H1 (cell line): ENCODE data around the gene MUC13. TPM values are rescaled to one million over a fixed set of nuclear protein-coding genes. Genes with fewer than 3 reads are reported as not detected.

Experiments used
- CTCF ChIA-PET: fragments of 300-600 bp; sonication (Branson Sonifier 250); formaldehyde crosslinking; loops from one replicate; lab custom pipeline; 2021; ENCODE audit not compliant: partially characterized antibody; lab: Charles Lee
- POLR2A ChIA-PET: fragments of 300-600 bp; sonication (Branson Sonifier 250); formaldehyde crosslinking; loops from one replicate; lab custom pipeline; 2021; ENCODE audit warnings: inconsistent platforms; ENCODE audit not compliant: partially characterized antibody; lab: Charles Lee
- DNase-seq, 2 experiments: peaks; one replicate each; pipeline versions ENCODE4 v3.0.0 to v3.0.0-alpha.2; 2010 to 2022; ENCODE audit warnings: low spot score in 2 of 2, low read depth in 1 of 2, mixed read lengths in 1 of 2
- FAIRE-seq: peaks from 2 replicates; lab custom pipeline; 2011; peaks lifted over from hg19 to GRCh38; lab: Jason Lieb, UNC
- H2AFZ ChIP-seq: 2 replicates; pipeline ENCODE4 v1.8.1; 2012; ENCODE audit warnings: low read length, inconsistent platforms
- H2AK5ac ChIP-seq: 2 replicates; pipeline ENCODE4 v1.6.1; 2013; ENCODE audit warnings: low read depth, low read length
- H2BK120ac ChIP-seq: replicated peaks from 2 replicates; pipeline ENCODE3; 2013; ENCODE audit warnings: low read depth, low read length, inconsistent platforms
- H2BK12ac ChIP-seq: 2 replicates; pipeline ENCODE4 v1.6.1; 2013; ENCODE audit warnings: low read depth, low read length
- H2BK15ac ChIP-seq: 2 replicates; pipeline ENCODE4 v1.6.1; 2013; ENCODE audit warnings: low read length
- H2BK20ac ChIP-seq: 2 replicates; pipeline ENCODE4 v1.6.1; 2013; ENCODE audit warnings: low read length
- H2BK5ac ChIP-seq: 2 replicates; pipeline ENCODE4 v1.6.1; 2013; ENCODE audit warnings: low read depth, low read length
- H3K14ac ChIP-seq: 2 replicates; pipeline ENCODE4 v1.6.1; 2013; ENCODE audit warnings: inconsistent platforms; ENCODE audit not compliant: insufficient read length
- H3K18ac ChIP-seq: 2 replicates; pipeline ENCODE4 v1.6.1; 2013; ENCODE audit warnings: low read length; ENCODE audit errors: extremely low read depth
- H3K23ac ChIP-seq: 2 replicates; pipeline ENCODE4 v1.6.1; 2013; ENCODE audit warnings: inconsistent platforms; ENCODE audit not compliant: insufficient read length
- H3K23me2 ChIP-seq: 2 replicates; pipeline ENCODE4 v1.6.1; 2013; ENCODE audit warnings: low read depth, low read length
- H3K27ac ChIP-seq: 2 replicates; pipeline ENCODE4 v1.6.1; 2011; ENCODE audit warnings: low read depth, low read length, inconsistent platforms
- H3K27me3 ChIP-seq, 4 experiments: replicated peaks in 1 of 4; 1 replicate in 1 of 4; 2 replicates in 3 of 4; pipeline versions ENCODE4 v1.6.1 to v1.8.1; 2011 to 2013; ENCODE audit warnings: low read length in 3 of 4, mild to moderate bottlenecking in 3 of 4, inconsistent platforms in 2 of 4, mixed read lengths in 2 of 4, moderate library complexity in 1 of 4; ENCODE audit not compliant: control insufficient read depth in 3 of 4, insufficient read depth in 3 of 4; ENCODE audit errors: extremely low read depth in 1 of 4
- H3K36me3 ChIP-seq, 4 experiments: 2 replicates each; pipeline versions ENCODE4 v1.6.1 to v1.8.1; 2011 to 2013; ENCODE audit warnings: mild to moderate bottlenecking in 4 of 4, low read length in 3 of 4, moderate library complexity in 2 of 4, control low read depth in 1 of 4, inconsistent platforms in 1 of 4; ENCODE audit not compliant: insufficient read depth in 4 of 4, control insufficient read depth in 2 of 4
- H3K4ac ChIP-seq: replicated peaks from 2 replicates; pipeline ENCODE3; 2013; ENCODE audit warnings: low read length, low read depth, mixed read lengths, inconsistent platforms; ENCODE audit not compliant: insufficient read length
- H3K4me1 ChIP-seq, 4 experiments: replicated peaks in 1 of 4; 1 replicate in 1 of 4; 2 replicates in 3 of 4; pipeline versions ENCODE4 v1.6.1 to v1.8.1; 2011 to 2013; ENCODE audit warnings: low read length in 3 of 4, inconsistent platforms in 2 of 4, mixed read lengths in 1 of 4; ENCODE audit not compliant: insufficient read depth in 4 of 4, control insufficient read depth in 3 of 4
- H3K4me2 ChIP-seq, 2 experiments: 2 replicates each; pipeline versions ENCODE4 v1.6.1 to v1.8.1; 2011 to 2013; ENCODE audit warnings: low read depth in 2 of 2, low read length in 2 of 2, control low read depth in 1 of 2, inconsistent platforms in 1 of 2, mild to moderate bottlenecking in 1 of 2; ENCODE audit not compliant: insufficient read depth in 1 of 2
- H3K4me3 ChIP-seq, 4 experiments: fragments of 200-600, 300-600 bp in 1 of 4; sonication (generic), shearing (Covaris generic), sonication (Bioruptor Twin) in 1 of 4; 2 replicates each; pipeline versions ENCODE4 v1.5.1 to v1.8.1; 2011 to 2016; ENCODE audit warnings: low read length in 4 of 4, low read depth in 3 of 4, control low read depth in 2 of 4, inconsistent platforms in 2 of 4, mild to moderate bottlenecking in 2 of 4, mixed read lengths in 1 of 4, moderate library complexity in 1 of 4; ENCODE audit not compliant: insufficient read depth in 2 of 4; ENCODE audit errors: extremely low read depth in 1 of 4
- H3K56ac ChIP-seq: replicated peaks from 2 replicates; pipeline ENCODE3; 2013; ENCODE audit warnings: low read depth, mild to moderate bottlenecking, mixed read lengths, low read length, inconsistent platforms; ENCODE audit not compliant: insufficient read length
- H3K79me1 ChIP-seq: 2 replicates; pipeline ENCODE4 v1.6.1; 2013; ENCODE audit warnings: low read depth, low read length, control low read depth
- H3K79me2 ChIP-seq, 2 experiments: 2 replicates each; pipeline versions ENCODE4 v1.6.1 to v1.8.1; 2012 to 2013; ENCODE audit warnings: low read length in 2 of 2, mild to moderate bottlenecking in 2 of 2, inconsistent platforms in 1 of 2; ENCODE audit not compliant: insufficient read depth in 2 of 2, control insufficient read depth in 1 of 2
- H3K9ac ChIP-seq, 4 experiments: replicated peaks in 1 of 4; 1 replicate in 1 of 4; 2 replicates in 3 of 4; pipeline versions ENCODE4 v1.6.1 to v1.8.1; 2011 to 2013; ENCODE audit warnings: low read depth in 3 of 4, low read length in 3 of 4, control low read depth in 2 of 4, mild to moderate bottlenecking in 2 of 4, moderate library complexity in 2 of 4, inconsistent platforms in 1 of 4; ENCODE audit errors: extremely low read depth in 1 of 4
- H3K9me3 ChIP-seq, 2 experiments: 2 replicates each; pipeline versions ENCODE4 v1.6.1 to v1.8.1; 2012 to 2013; ENCODE audit warnings: mild to moderate bottlenecking in 2 of 2, moderate library complexity in 2 of 2, control low read depth in 1 of 2, inconsistent platforms in 1 of 2, low read depth in 1 of 2, low read length in 1 of 2, mixed read lengths in 1 of 2; ENCODE audit not compliant: insufficient read depth in 2 of 2
- H4K20me1 ChIP-seq, 2 experiments: replicated peaks in 1 of 2; 2 replicates each; pipeline versions ENCODE3 to v1.8.1; 2011 to 2013; ENCODE audit warnings: inconsistent platforms in 2 of 2, low read length in 2 of 2, mild to moderate bottlenecking in 1 of 2; ENCODE audit not compliant: insufficient read depth in 2 of 2, control insufficient read depth in 1 of 2
- H4K5ac ChIP-seq: 2 replicates; pipeline ENCODE4 v1.6.1; 2013; ENCODE audit warnings: low read length, low read depth, mixed read lengths, inconsistent platforms; ENCODE audit not compliant: insufficient read length
- H4K8ac ChIP-seq: 2 replicates; pipeline ENCODE4 v1.8.0; 2013; ENCODE audit warnings: mild to moderate bottlenecking, moderate library complexity, low read length, inconsistent platforms; ENCODE audit not compliant: insufficient read depth; ENCODE audit errors: extremely low read depth
- H4K91ac ChIP-seq: replicated peaks from 2 replicates; pipeline ENCODE3; 2013; ENCODE audit warnings: low read length, mixed read lengths, inconsistent platforms; ENCODE audit not compliant: insufficient read length
- BACH1 ChIP-seq: IDR thresholded peaks from 2 replicates; pipeline ENCODE4 v1.6.1; 2012; ENCODE audit warnings: low read length, improper control_type of control experiment
- BCL11A ChIP-seq, 2 experiments: IDR thresholded peaks; one replicate each; pipeline ENCODE4 v1.6.1; 2011; ENCODE audit warnings: low read depth in 2 of 2, low read length in 2 of 2, mild to moderate bottlenecking in 2 of 2
- CHD2 ChIP-seq: IDR thresholded peaks from 2 replicates; pipeline ENCODE4 v1.6.1; 2012; ENCODE audit warnings: low read length, improper control_type of control experiment
- FOSL1 ChIP-seq: IDR thresholded peaks from 2 replicates; pipeline ENCODE4 v1.6.1; 2011; ENCODE audit warnings: mild to moderate bottlenecking, low read depth, low read length, moderate library complexity; ENCODE audit not compliant: insufficient read depth
- HDAC6 ChIP-seq: IDR thresholded peaks from one replicate; pipeline ENCODE4 v1.7.1; 2012; ENCODE audit warnings: low read depth, mild to moderate bottlenecking, inconsistent platforms, low read length, moderate library complexity
- MAX ChIP-seq: IDR thresholded peaks from 2 replicates; pipeline ENCODE4 v1.6.1; 2012; ENCODE audit warnings: inconsistent platforms
- POLR2AphosphoS5 ChIP-seq: IDR thresholded peaks from 2 replicates; pipeline ENCODE4 v1.6.1; 2011; ENCODE audit warnings: low read depth, low read length
- RBBP5 ChIP-seq: IDR thresholded peaks from 2 replicates; pipeline ENCODE4 v1.7.1; 2012; ENCODE audit warnings: low read depth, mild to moderate bottlenecking, inconsistent platforms, low read length, moderate library complexity, borderline replicate concordance
- SIRT6 ChIP-seq: IDR thresholded peaks from one replicate; pipeline ENCODE4 v1.7.1; 2012; ENCODE audit warnings: low read length, inconsistent platforms
- WGBS, 2 experiments: shearing (Covaris generic) in 1 of 2; methylation state at CpG; one replicate each; pipeline versions ENCODE4 v1.1.6 to v1.1.7; 2013 to 2015; ENCODE audit warnings: low lambda C conversion rate in 2 of 2, mixed read lengths in 2 of 2, inconsistent platforms in 1 of 2, low coverage in 1 of 2, missing lambda C conversion rate in 1 of 2; ENCODE audit not compliant: insufficient replicate concordance in 2 of 2, insufficient coverage in 1 of 2, insufficient read length in 1 of 2; ENCODE audit errors: extremely low coverage in 1 of 2, missing lambda C conversion rate in 1 of 2; 5-methylcytosine and 5-hydroxymethylcytosine counted together
- polyA plus RNA-seq, 7 experiments: library from polyadenylated mRNA; depleted of rRNA in 3 of 7; stranded (reverse) in 5 of 7; unstranded in 2 of 7; fragments of >200 nt in 5 of 7; fragments of 200-250 nt in 2 of 7; gene quantifications; 1 replicate in 5 of 7; 2 replicates in 1 of 7; 4 replicates in 1 of 7; pipeline versions ENCODE4 v1.2.1 to v1.2.3, GENCODE V29; 2011 to 2013; ENCODE audit warnings: missing spikeins in 2 of 7, mixed read lengths in 2 of 7
- total RNA-seq: library from RNA; stranded (reverse); fragmentation: NEBNext Ultra II Directional; extraction: Animal tissue kit (Norgen Biotek cat#: 25700); gene quantifications from 2 replicates; pipeline ENCODE4 v1.2.1, GENCODE V29; 2021
- TF ChIP-seq, protein P1 (sequence below): IDR thresholded peaks from 2 replicates; pipeline ENCODE4 v1.6.1; 2011; ENCODE audit warnings: low read depth, mild to moderate bottlenecking, low read length; ENCODE audit not compliant: insufficient read depth
- TF ChIP-seq, protein P2 (sequence below): IDR thresholded peaks from 2 replicates; pipeline ENCODE4 v1.6.1; 2012; ENCODE audit warnings: inconsistent platforms

The MUC13 gene
- total and polyA plus RNA-seq, 2 of the 8 experiments (the other 6 are each of a cell fraction or from before 2014, with no cell fraction given): not detected

- TF ChIP-seq HDAC6 (no peak), RBBP5 (no peak), POLR2AphosphoS5 (no peak), BACH1 (no peak), MAX (no peak), SIRT6 (no peak), BCL11A (IDR thresholded peaks at IDR 0.05; ENCODE audit: low read depth in 2 of 2, low read length in 2 of 2) (no peak), FOSL1 (no peak), CHD2 (no peak)
- TF ChIP-seq, protein P1, sequence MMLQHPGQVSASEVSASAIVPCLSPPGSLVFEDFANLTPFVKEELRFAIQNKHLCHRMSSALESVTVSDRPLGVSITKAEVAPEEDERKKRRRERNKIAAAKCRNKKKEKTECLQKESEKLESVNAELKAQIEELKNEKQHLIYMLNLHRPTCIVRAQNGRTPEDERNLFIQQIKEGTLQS: no peak
- TF ChIP-seq, protein P2, sequence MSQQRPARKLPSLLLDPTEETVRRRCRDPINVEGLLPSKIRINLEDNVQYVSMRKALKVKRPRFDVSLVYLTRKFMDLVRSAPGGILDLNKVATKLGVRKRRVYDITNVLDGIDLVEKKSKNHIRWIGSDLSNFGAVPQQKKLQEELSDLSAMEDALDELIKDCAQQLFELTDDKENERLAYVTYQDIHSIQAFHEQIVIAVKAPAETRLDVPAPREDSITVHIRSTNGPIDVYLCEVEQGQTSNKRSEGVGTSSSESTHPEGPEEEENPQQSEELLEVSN: no peak
- POLR2A ChIA-PET: no interaction called here
- WGBS, 2 experiments: 88% methylated on average over 4 of the region's 4 CpGs; no CpG with 5 or more reads in 1 of the 2 experiments
These were observed 29.8 kb upstream of the MUC13 start for GRCh38 chr3:124964387-124964786.

More at GRCh38 chr3:124964387-124964786, 29.8 kb upstream of the MUC13 start:
- no peak for FAIRE-seq
- Histone ChIP-seq H3K27me3 (no peaks in the 10 kb centered on the region), H3K9ac (no peak overlapping the region), H2BK5ac (no peak overlapping the region), H3K79me2 (no peaks in the 10 kb centered on the region), H3K14ac (no peak overlapping the region), H3K4me3 (no peak overlapping the region), H3K4ac (no peak overlapping the region), H3K79me1 (no peaks in the 10 kb centered on the region), H4K91ac (no peak overlapping the region), H2AK5ac (no peak overlapping the region), H2BK12ac (no peak overlapping the region), H3K36me3 (no peaks in the 10 kb centered on the region; a peak in 1 of 8 replicates), H3K4me2 (no peak overlapping the region), H2BK120ac (no peak overlapping the region), H4K8ac (no peak overlapping the region), H2BK20ac (no peak overlapping the region), H3K18ac (no peak overlapping the region), H4K20me1 (no peaks in the 10 kb centered on the region), H3K9me3 (no peaks in the 10 kb centered on the region), H2AFZ (no peak overlapping the region), H3K23me2 (no peaks in the 10 kb centered on the region), H3K27ac (no peak overlapping the region), H3K4me1 (peaks cover 0 to 5% (median 0%) of the 10 kb centered on the region in 4 experiments; a peak in 1 of 7 replicates), H3K56ac (no peak overlapping the region), H2BK15ac (no peak overlapping the region), H4K5ac (no peak overlapping the region), H3K23ac (no peak overlapping the region)
- CTCF ChIA-PET: interaction anchor here (0.8 to 1.0 kb wide), 4 partner anchors 9 to 186 kb away, joined by 3 read pairs; no protein-coding TSS in a partner anchor
- no peak for DNase-seq
